ENCODE data around the gene MANF. TPM values are rescaled to one million over a fixed set of nuclear protein-coding genes. Genes with fewer than 3 reads are reported as not detected.
A peak's percentile ranks its signal among the peaks of the same experiment; 100 is the strongest.

MANF gene
- total RNA-seq, 6 experiments from 2014 or later: 60.9 to 128 (median 81.8) TPM

DNA sequence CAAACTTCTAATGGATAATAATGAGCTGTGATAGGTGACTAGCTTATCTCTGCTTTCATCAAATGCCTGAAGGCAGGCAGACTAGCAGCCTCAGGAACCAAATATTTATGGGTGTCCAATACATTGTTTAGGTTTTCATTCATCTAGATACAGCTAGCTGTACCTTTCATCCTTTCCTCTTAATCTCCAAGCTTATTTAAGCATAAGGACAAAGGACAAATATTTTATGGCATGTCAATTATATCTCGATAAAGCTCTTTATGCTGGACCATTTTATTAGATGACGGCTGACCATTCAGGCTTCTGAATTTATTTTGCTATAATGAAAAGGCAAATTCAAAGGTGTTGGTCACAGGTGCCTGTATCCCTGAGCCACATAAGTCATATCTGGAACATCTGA, 22.9 kb downstream of the MANF start:
- no peak for DNase-seq
- 100% methylated on average over 2 of the region's 2 CpGs for WGBS (ENCODE audit: insufficient coverage, low coverage, low lambda C conversion rate, missing lambda C conversion rate)
- peaks cover 0 to 49% (median 4%) of the 10 kb centered on the region in 4 donors for H3K36me3 ChIP-seq

GRCh38 chr3:51408813-51409212, 23.7 kb downstream of the MANF start:
- Histone ChIP-seq H3K27me3 (no peaks in the 10 kb centered on the region), H3K4me3 (no peak overlapping the region), H3K27ac (no peak overlapping the region), H3K36me3 (peaks cover 0 to 55% (median 7%) of the 10 kb centered on the region in 4 donors), H3K4me1 (no peaks in the 10 kb centered on the region), H3K9me3 (no peaks in the 10 kb centered on the region)
- intact Hi-C loops (cut with DNase I): no loop called here
- DNase-seq (no peak), ATAC-seq (no peak)
- TF ChIP-seq, protein P1, sequence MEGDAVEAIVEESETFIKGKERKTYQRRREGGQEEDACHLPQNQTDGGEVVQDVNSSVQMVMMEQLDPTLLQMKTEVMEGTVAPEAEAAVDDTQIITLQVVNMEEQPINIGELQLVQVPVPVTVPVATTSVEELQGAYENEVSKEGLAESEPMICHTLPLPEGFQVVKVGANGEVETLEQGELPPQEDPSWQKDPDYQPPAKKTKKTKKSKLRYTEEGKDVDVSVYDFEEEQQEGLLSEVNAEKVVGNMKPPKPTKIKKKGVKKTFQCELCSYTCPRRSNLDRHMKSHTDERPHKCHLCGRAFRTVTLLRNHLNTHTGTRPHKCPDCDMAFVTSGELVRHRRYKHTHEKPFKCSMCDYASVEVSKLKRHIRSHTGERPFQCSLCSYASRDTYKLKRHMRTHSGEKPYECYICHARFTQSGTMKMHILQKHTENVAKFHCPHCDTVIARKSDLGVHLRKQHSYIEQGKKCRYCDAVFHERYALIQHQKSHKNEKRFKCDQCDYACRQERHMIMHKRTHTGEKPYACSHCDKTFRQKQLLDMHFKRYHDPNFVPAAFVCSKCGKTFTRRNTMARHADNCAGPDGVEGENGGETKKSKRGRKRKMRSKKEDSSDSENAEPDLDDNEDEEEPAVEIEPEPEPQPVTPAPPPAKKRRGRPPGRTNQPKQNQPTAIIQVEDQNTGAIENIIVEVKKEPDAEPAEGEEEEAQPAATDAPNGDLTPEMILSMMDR (IDR thresholded peaks at IDR 0.05): no peak
- TF ChIP-seq POLR2A (IDR thresholded peaks at IDR 0.05): no peak
- 86% methylated on average over 2 of the region's 2 CpGs for WGBS (ENCODE audit: insufficient coverage, low coverage, low lambda C conversion rate, missing lambda C conversion rate)

More for the DNA sequence above, 22.9 kb downstream of the MANF start:
- intact Hi-C loops (cut with DNase I): no loop called here
- Histone ChIP-seq H3K27me3 (no peaks in the 10 kb centered on the region), H3K9me3 (no peaks in the 10 kb centered on the region), H3K4me3 (no peak overlapping the region), H3K4me1 (no peaks in the 10 kb centered on the region), H3K27ac (no peak overlapping the region)
- ATAC-seq: no peak
- TF ChIP-seq, protein P1 (IDR thresholded peaks at IDR 0.05): no peak
- no peak for TF ChIP-seq POLR2A (IDR thresholded peaks at IDR 0.05)

DNA sequence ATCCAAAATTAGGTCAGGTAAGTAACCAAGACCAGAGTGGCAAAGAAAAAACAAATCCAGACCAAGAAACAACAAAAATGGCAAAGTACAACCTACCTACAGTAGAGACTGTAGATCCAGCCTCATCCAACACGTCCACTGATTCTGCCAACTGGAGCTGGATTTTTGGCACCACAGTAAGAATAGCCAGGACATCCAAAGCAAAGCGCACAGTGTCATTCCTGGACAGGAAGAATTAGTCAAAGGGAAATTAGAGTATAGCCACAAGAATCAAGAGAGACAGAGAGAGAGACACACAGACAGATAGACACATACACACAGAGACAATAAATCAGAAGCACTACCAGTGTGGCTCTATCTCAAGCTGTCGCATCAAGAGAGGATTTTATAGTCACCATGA, 37.1 kb downstream of the MANF start:
- no peaks in the 10 kb centered on the region for H3K27me3 ChIP-seq
- no peak overlapping the region for H3K27ac ChIP-seq
- H3K36me3 ChIP-seq: peaks cover 0 to 40% (median 8%) of the 10 kb centered on the region in 4 donors
- intact Hi-C loops (cut with DNase I): no loop called here
- ATAC-seq (no peak), DNase-seq (no peak)
- no peak for TF ChIP-seq POLR2A (IDR thresholded peaks at IDR 0.05)
- TF ChIP-seq, protein P1 (IDR thresholded peaks at IDR 0.05): no peak
- H3K9me3 ChIP-seq: no peaks in the 10 kb centered on the region
- H3K4me3 ChIP-seq: no peak overlapping the region
- no peaks in the 10 kb centered on the region for H3K4me1 ChIP-seq
- WGBS (ENCODE audit: insufficient coverage, low coverage, low lambda C conversion rate, missing lambda C conversion rate): 92% methylated on average over 3 of the region's 3 CpGs

DNA sequence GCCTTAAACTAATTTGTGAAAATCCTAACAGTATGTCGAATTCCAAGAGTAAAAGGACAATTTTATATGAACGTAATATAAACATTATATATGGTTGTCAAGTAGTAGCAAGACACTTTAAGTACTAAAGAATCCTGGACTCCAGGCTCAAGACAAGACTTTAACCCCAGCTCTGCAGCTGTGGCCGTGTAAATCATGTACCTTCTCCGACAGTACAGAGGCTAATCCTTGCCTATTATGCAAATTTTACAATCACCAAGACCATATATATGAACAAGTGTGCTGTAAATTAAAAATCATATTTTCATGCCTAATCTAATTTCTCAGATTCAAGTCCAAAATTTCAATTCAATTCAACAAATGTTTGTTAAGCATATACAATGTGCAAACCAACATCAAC, 41.8 kb downstream of the MANF start:
- TF ChIP-seq, protein P1 (IDR thresholded peaks at IDR 0.05): no peak
- no peak for TF ChIP-seq POLR2A (IDR thresholded peaks at IDR 0.05)
- ATAC-seq: no peak
- Histone ChIP-seq H3K27me3 (no peaks in the 10 kb centered on the region), H3K9me3 (no peaks in the 10 kb centered on the region), H3K4me3 (no peak overlapping the region), H3K4me1 (no peaks in the 10 kb centered on the region), H3K27ac (no peak overlapping the region), H3K36me3 (peaks cover 0 to 40% (median 14%) of the 10 kb centered on the region in 4 donors)
- WGBS (ENCODE audit: insufficient coverage, low coverage, low lambda C conversion rate, missing lambda C conversion rate): 87% methylated on average over 4 of the region's 4 CpGs
- intact Hi-C loops (cut with DNase I): no loop called here
- no peak for DNase-seq

- Histone ChIP-seq H3K4me3 (no peak overlapping the region), H3K27me3 (no peaks in the 10 kb centered on the region), H3K4me1 (peaks cover 0 to under 1% (median 0%) of the 10 kb centered on the region in 4 donors), H3K27ac (no peak overlapping the region), H3K36me3 (peaks cover 0 to 45% (median 14%) of the 10 kb centered on the region in 4 donors), H3K9me3 (no peaks in the 10 kb centered on the region)
- WGBS (ENCODE audit: insufficient coverage, low coverage, low lambda C conversion rate, missing lambda C conversion rate): 59% methylated on average over 3 of the region's 3 CpGs
- TF ChIP-seq, protein P1 (IDR thresholded peaks at IDR 0.05): no peak
- no peak for TF ChIP-seq POLR2A (IDR thresholded peaks at IDR 0.05)
- ATAC-seq: peak in 1 of 4 donors; percentile 28
- no peak for DNase-seq
- intact Hi-C loops (cut with DNase I): no loop called here
Observed at GRCh38 chr3:51429138-51429537, 44.0 kb downstream of the MANF start.
